ENCODE measurements around the gene PYCR2. TPM values are rescaled to one million over a fixed set of nuclear protein-coding genes. Genes with fewer than 3 reads are reported as not detected.

PYCR2 gene
- total RNA-seq, 1 donor from 2014 or later, result 64.0 TPM

- no peak for DNase-seq
- H3K4me1 ChIP-seq, result no peaks in the 10 kb centered on the region
- H3K27ac ChIP-seq (replicated peaks), result no peak overlapping the region
- TF ChIP-seq CTCF (IDR thresholded peaks at IDR 0.05; ENCODE audit: borderline replicate concordance), result no peak
- intact Hi-C loops (cut with micrococcal nuclease), result no loop called here
- no peaks in the 10 kb centered on the region for H3K27me3 ChIP-seq (ENCODE audit: low read depth)
- H3K36me3 ChIP-seq, result no peaks in the 10 kb centered on the region
- no peak overlapping the region for H3K4me3 ChIP-seq
- H3K9me3 ChIP-seq (replicated peaks), result no peaks in the 10 kb centered on the region
Measured at GRCh38 chr1:225897595-225898514, 26.2 kb downstream of the PYCR2 start.

GRCh38 chr1:225896937-225897549 is 27.0 kb downstream of the PYCR2 start:
- no peak for DNase-seq
- Histone ChIP-seq H3K27me3 (ENCODE audit: low read depth) (no peaks in the 10 kb centered on the region), H3K9me3 (replicated peaks) (no peaks in the 10 kb centered on the region), H3K27ac (replicated peaks) (no peak overlapping the region), H3K36me3 (no peaks in the 10 kb centered on the region), H3K4me1 (no peaks in the 10 kb centered on the region), H3K4me3 (no peak overlapping the region)
- intact Hi-C loops (cut with micrococcal nuclease), result no loop called here
- TF ChIP-seq CTCF (IDR thresholded peaks at IDR 0.05; ENCODE audit: borderline replicate concordance), result no peak

GRCh38 chr1:225896494-225896893 is 27.6 kb downstream of the PYCR2 start:
- Histone ChIP-seq H3K27ac (replicated peaks) (no peak overlapping the region), H3K9me3 (replicated peaks) (no peaks in the 10 kb centered on the region), H3K36me3 (no peaks in the 10 kb centered on the region), H3K4me1 (no peaks in the 10 kb centered on the region), H3K27me3 (ENCODE audit: low read depth) (no peaks in the 10 kb centered on the region), H3K4me3 (no peak overlapping the region)
- intact Hi-C loops (cut with micrococcal nuclease), result no loop called here
- no peak for DNase-seq
- no peak for TF ChIP-seq CTCF (IDR thresholded peaks at IDR 0.05; ENCODE audit: borderline replicate concordance)

GRCh38 chr1:225892307-225892706 is 31.7 kb downstream of the PYCR2 start:
- Histone ChIP-seq H3K9me3 (replicated peaks) (no peaks in the 10 kb centered on the region), H3K27ac (replicated peaks) (no peak overlapping the region), H3K4me1 (no peaks in the 10 kb centered on the region), H3K36me3 (no peaks in the 10 kb centered on the region), H3K4me3 (no peak overlapping the region), H3K27me3 (ENCODE audit: low read depth) (peaks cover 15% of the 10 kb centered on the region)
- DNase-seq, result no peak
- no peak for TF ChIP-seq CTCF (IDR thresholded peaks at IDR 0.05; ENCODE audit: borderline replicate concordance)
- intact Hi-C loops (cut with micrococcal nuclease), result no loop called here

GRCh38 chr1:225891229-225891972 is 32.6 kb downstream of the PYCR2 start:
- peaks cover 15% of the 10 kb centered on the region for H3K27me3 ChIP-seq (ENCODE audit: low read depth)
- TF ChIP-seq CTCF (IDR thresholded peaks at IDR 0.05; ENCODE audit: borderline replicate concordance), result no peak
- no peaks in the 10 kb centered on the region for H3K36me3 ChIP-seq
- H3K9me3 ChIP-seq (replicated peaks), result no peaks in the 10 kb centered on the region
- H3K4me1 ChIP-seq, result no peaks in the 10 kb centered on the region
- no peak overlapping the region for H3K4me3 ChIP-seq
- intact Hi-C loops (cut with micrococcal nuclease), result no loop called here
- DNase-seq, result no peak
- no peak overlapping the region for H3K27ac ChIP-seq (replicated peaks)
